ENCODE data around the gene PKN2.

Gene PKN2

DNA sequence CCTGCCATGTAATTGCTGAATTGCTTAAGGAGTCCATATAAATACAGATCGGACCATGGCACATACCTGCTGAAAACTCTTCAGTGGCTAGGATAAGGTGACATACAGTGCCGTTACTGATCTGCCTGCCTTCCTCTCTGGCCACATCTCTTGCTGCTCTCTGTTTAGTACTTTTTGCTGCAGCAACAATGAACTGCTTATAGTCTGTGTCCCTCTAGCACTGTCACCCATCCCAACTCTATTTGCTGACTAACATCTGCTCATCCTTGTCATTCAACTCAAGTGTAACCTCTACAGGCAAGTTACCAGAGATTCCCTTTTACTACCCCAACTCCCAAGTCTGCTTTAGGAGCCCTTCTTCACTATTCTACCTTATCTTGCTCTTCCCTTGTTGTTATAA lies 141.6 kb downstream of the PKN2 start:
- H3K9ac ChIP-seq (ENCODE audit: low read length), result no peak overlapping the region
- no peaks in the 10 kb centered on the region for H3K4me1 ChIP-seq (ENCODE audit: low read length)
- H3K4me3 ChIP-seq (ENCODE audit: low read length), result no peak overlapping the region
- no peaks in the 10 kb centered on the region for H3F3A ChIP-seq (ENCODE audit: insufficient read depth, low read length)
- H3K79me2 ChIP-seq (ENCODE audit: low read length), result no peaks in the 10 kb centered on the region
- H2AFZ ChIP-seq (ENCODE audit: low read length), result no peak overlapping the region
- no peaks in the 10 kb centered on the region for H3K36me3 ChIP-seq (replicated peaks; ENCODE audit: insufficient read depth, low read length)
- DNase-seq, result no peak
- no peaks in the 10 kb centered on the region for H3K9me3 ChIP-seq (replicated peaks; ENCODE audit: insufficient read depth, low read length)
- no peaks in the 10 kb centered on the region for H3K27me3 ChIP-seq (replicated peaks; ENCODE audit: insufficient read depth, low read length)
- H3K27ac ChIP-seq (ENCODE audit: low read length), result no peak overlapping the region
- H3K4me2 ChIP-seq (ENCODE audit: low read depth, low read length), result no peak overlapping the region
- H3K9me2 ChIP-seq (replicated peaks; ENCODE audit: insufficient read depth, low read length), result no peaks in the 10 kb centered on the region
- TF ChIP-seq EZH2phosphoT487 (IDR thresholded peaks at IDR 0.05; ENCODE audit: low read length), result no peak
- no peak for TF ChIP-seq CTCF (IDR thresholded peaks at IDR 0.05; ENCODE audit: low read length)
- TF ChIP-seq EZH2 (optimal IDR thresholded peaks at IDR 0.05; ENCODE audit: low read depth, low read length), result no peak
- no peaks in the 10 kb centered on the region for H4K20me1 ChIP-seq (ENCODE audit: insufficient read depth, low read length)

DNA sequence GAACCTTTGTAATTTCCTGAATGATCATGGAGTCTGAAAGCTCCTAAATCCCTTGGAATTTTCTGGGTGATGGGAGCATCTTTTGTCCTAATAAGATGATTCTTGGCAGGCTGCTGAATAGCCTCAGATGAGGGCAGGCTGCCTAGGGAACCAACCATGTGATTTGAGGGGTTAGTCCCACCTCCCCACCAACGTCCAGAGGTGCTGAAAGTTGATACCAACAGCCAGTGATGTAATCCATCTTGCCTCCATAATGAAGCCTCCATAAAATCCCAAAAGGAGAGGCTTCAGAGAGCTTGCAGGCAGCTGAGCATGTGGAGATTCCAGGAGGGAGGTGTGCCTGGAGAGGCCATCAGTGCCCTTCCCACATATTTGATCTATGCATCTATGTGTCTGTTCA lies 163.6 kb downstream of the PKN2 start:
- no peak overlapping the region for H3K27ac ChIP-seq (ENCODE audit: low read length)
- no peak for DNase-seq
- H3K4me2 ChIP-seq (ENCODE audit: low read depth, low read length), result no peak overlapping the region
- H3K9ac ChIP-seq (ENCODE audit: low read length), result no peak overlapping the region
- no peak overlapping the region for H2AFZ ChIP-seq (ENCODE audit: low read length)
- no peaks in the 10 kb centered on the region for H3K4me1 ChIP-seq (ENCODE audit: low read length)
- H3K36me3 ChIP-seq (replicated peaks; ENCODE audit: insufficient read depth, low read length), result no peaks in the 10 kb centered on the region; the same call in none of the 2 replicates
- H3K9me3 ChIP-seq (replicated peaks; ENCODE audit: insufficient read depth, low read length), result no peaks in the 10 kb centered on the region
- H3K27me3 ChIP-seq (replicated peaks; ENCODE audit: insufficient read depth, low read length), result no peaks in the 10 kb centered on the region
- no peaks in the 10 kb centered on the region for H3F3A ChIP-seq (ENCODE audit: insufficient read depth, low read length)
- no peak for TF ChIP-seq CTCF (IDR thresholded peaks at IDR 0.05; ENCODE audit: low read length)
- TF ChIP-seq EZH2 (optimal IDR thresholded peaks at IDR 0.05; ENCODE audit: low read depth, low read length), result no peak
- no peak for TF ChIP-seq EZH2phosphoT487 (IDR thresholded peaks at IDR 0.05; ENCODE audit: low read length)
- no peaks in the 10 kb centered on the region for H3K9me2 ChIP-seq (replicated peaks; ENCODE audit: insufficient read depth, low read length)
- no peaks in the 10 kb centered on the region for H4K20me1 ChIP-seq (ENCODE audit: insufficient read depth, low read length)
- H3K4me3 ChIP-seq (ENCODE audit: low read length), result no peak overlapping the region
- no peaks in the 10 kb centered on the region for H3K79me2 ChIP-seq (ENCODE audit: low read length)

- no peaks in the 10 kb centered on the region for H3K27me3 ChIP-seq (replicated peaks; ENCODE audit: insufficient read depth, low read length)
- H3K9ac ChIP-seq (ENCODE audit: low read length), result no peak overlapping the region
- no peaks in the 10 kb centered on the region for H3K9me3 ChIP-seq (replicated peaks; ENCODE audit: insufficient read depth, low read length)
- no peak overlapping the region for H3K4me3 ChIP-seq (ENCODE audit: low read length)
- TF ChIP-seq CTCF (IDR thresholded peaks at IDR 0.05; ENCODE audit: low read length), result no peak
- TF ChIP-seq EZH2phosphoT487 (IDR thresholded peaks at IDR 0.05; ENCODE audit: low read length), result no peak
- no peak for TF ChIP-seq EZH2 (optimal IDR thresholded peaks at IDR 0.05; ENCODE audit: low read depth, low read length)
- H3K36me3 ChIP-seq (replicated peaks; ENCODE audit: insufficient read depth, low read length), result peaks cover 8% of the 10 kb centered on the region
- H4K20me1 ChIP-seq (ENCODE audit: insufficient read depth, low read length), result no peaks in the 10 kb centered on the region
- no peak overlapping the region for H3K27ac ChIP-seq (ENCODE audit: low read length)
- no peaks in the 10 kb centered on the region for H3K9me2 ChIP-seq (replicated peaks; ENCODE audit: insufficient read depth, low read length)
- no peak overlapping the region for H3K4me2 ChIP-seq (ENCODE audit: low read depth, low read length)
- no peaks in the 10 kb centered on the region for H3F3A ChIP-seq (ENCODE audit: insufficient read depth, low read length)
- no peaks in the 10 kb centered on the region for H3K4me1 ChIP-seq (ENCODE audit: low read length)
- no peak for DNase-seq
- H2AFZ ChIP-seq (ENCODE audit: low read length), result no peak overlapping the region
- H3K79me2 ChIP-seq (ENCODE audit: low read length), result no peaks in the 10 kb centered on the region
These were observed 167.4 kb downstream of the PKN2 start for GRCh38 chr1:88851303-88852063.
